Body of pancreas (tissue), 4 donors: ENCODE data around the gene N4BP2L1. TPM values are rescaled to one million over a fixed set of nuclear protein-coding genes. Genes with fewer than 3 reads are reported as not detected.

ENCODE experiments used
- ATAC-seq: fragments of 150-250 bp; one replicate; pipeline ENCODE4 v1.9.1; 2016
- DNase-seq, 4 donors: peaks; one replicate each; pipeline ENCODE4 v3.0.0-alpha.2; 2019
- H3K27ac ChIP-seq, 4 donors: fragments of 200-600 bp; sonication (generic); 1 replicate in 3 of 4; 2 replicates in 1 of 4; pipeline versions ENCODE4 v1.5.1 to v1.6.1; 2016 to 2019; ENCODE audit warnings: mild to moderate bottlenecking in 1 of 4, mixed read lengths in 1 of 4, moderate library complexity in 1 of 4
- H3K27me3 ChIP-seq, 2 donors: fragments of 200-600 bp; sonication (generic); one replicate each; pipeline ENCODE4 v1.6.0; 2016; ENCODE audit warnings: mild to moderate bottlenecking in 1 of 2
- H3K36me3 ChIP-seq, 2 donors: fragments of 200-600 bp; sonication (generic); replicated peaks in 1 of 2; 2 replicates each; pipeline ENCODE4 v1.5.1; 2016; ENCODE audit warnings: low read depth in 2 of 2; ENCODE audit not compliant: insufficient read depth in 1 of 2
- H3K4me1 ChIP-seq: fragments of 200-600 bp; sonication (generic); one replicate; pipeline ENCODE4 v1.6.0; 2016
- H3K4me3 ChIP-seq, 2 donors: fragments of 200-600 bp; sonication (generic); 1 replicate in 1 of 2; 2 replicates in 1 of 2; pipeline ENCODE4 v1.5.1; 2016 to 2019
- H3K9me3 ChIP-seq, 3 donors: fragments of 200-600 bp; sonication (generic); 1 replicate in 2 of 3; 2 replicates in 1 of 3; pipeline ENCODE4 v1.5.1; 2016
- CTCF ChIP-seq, 7 experiments: fragments of 450-650 bp in 4 of 7; fragments of 200-600 bp in 3 of 7; sonication (generic) in 3 of 7; IDR thresholded peaks; one replicate each; pipeline ENCODE4 v1.5.1; 2016 to 2019; ENCODE audit warnings: antibody characterized with exemption in 7 of 7
- POLR2A ChIP-seq, 3 donors: fragments of 450-650 bp; IDR thresholded peaks; one replicate each; pipeline ENCODE4 v1.6.1; 2016; ENCODE audit warnings: antibody characterized with exemption in 3 of 3, mild to moderate bottlenecking in 2 of 3
- WGBS, 2 donors: methylation state at CpG; one replicate each; pipeline ENCODE4 v1.1.5; 2017; 5-methylcytosine and 5-hydroxymethylcytosine counted together
- intact Hi-C: fragments of 100-400 bp; cut with DNase I; formaldehyde crosslinking; loops from one replicate; pipeline ENCODE4 v1.15.1; 2023
- total RNA-seq, 2 donors: library from RNA; depleted of rRNA; stranded (reverse); fragments of >200 nt; gene quantifications; one replicate each; pipeline ENCODE4 v1.1.0, GENCODE V29; 2016

Gene N4BP2L1
- total RNA-seq, 2 donors from 2014 or later = 18.5 to 20.5 TPM

DNA sequence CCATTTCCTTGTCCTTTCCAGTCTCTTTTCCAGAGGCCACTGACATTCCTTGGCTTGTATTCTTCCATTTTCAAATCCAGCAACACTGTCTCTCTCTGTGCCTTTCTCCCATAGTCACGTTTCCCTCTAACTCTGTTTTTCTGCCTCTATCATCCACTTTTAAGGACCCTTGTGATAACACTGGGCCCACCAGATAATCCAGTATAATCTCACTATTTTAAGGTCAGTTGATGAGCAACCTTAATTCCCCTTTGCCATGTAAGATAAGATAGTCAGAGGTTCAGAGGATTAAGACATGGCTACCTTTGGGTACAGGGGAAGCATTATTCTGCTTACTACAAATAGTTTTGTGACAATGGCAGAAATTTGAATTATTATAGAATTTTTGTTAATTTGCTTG, 45.7 kb upstream of the N4BP2L1 start:
- H3K27ac ChIP-seq = no peak overlapping the region
- ATAC-seq (no peak), DNase-seq (no peak)
- no peaks in the 10 kb centered on the region for H3K4me1 ChIP-seq
- H3K9me3 ChIP-seq = no peaks in the 10 kb centered on the region
- H3K36me3 ChIP-seq = no peaks in the 10 kb centered on the region
- intact Hi-C loops = no loop called here
- TF ChIP-seq CTCF (IDR thresholded peaks at IDR 0.05) (no peak), POLR2A (IDR thresholded peaks at IDR 0.05) (no peak)
- WGBS, 2 donors = 70 to 82% methylated on average over 1 of the region's 1 CpG
- H3K27me3 ChIP-seq = no peaks in the 10 kb centered on the region
- no peak overlapping the region for H3K4me3 ChIP-seq

DNA sequence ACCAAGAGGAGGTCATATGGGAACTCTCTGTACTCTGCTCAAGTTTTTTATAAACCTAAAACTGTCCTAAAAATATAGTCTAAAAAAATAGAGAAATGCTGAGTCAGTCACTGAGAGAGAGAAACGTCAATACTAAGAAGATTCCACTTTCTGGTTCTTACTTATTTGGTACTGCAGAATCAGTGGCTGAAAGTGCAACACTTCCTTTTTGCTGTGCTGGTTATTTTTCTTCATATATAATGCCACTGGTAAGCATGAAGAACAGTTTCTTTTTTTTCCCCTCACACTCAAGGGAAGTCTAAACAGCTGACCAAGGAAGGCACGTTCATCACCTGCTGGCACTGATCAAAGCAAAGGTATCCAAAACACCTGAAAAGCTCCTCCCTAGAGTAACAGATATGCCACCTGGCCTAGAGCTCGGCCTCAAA, 44.3 kb upstream of the N4BP2L1 start:
- H3K27ac ChIP-seq = peak overlapping the region in 1 of 4 donors; percentile 18
- intact Hi-C loops = no loop called here
- H3K4me3 ChIP-seq = no peak overlapping the region
- H3K9me3 ChIP-seq = no peaks in the 10 kb centered on the region
- no peak for TF ChIP-seq POLR2A (IDR thresholded peaks at IDR 0.05)
- TF ChIP-seq CTCF (IDR thresholded peaks at IDR 0.05) = no peak
- ATAC-seq (no peak), DNase-seq (no peak)
- WGBS, 2 donors = 55 to 64% methylated on average over 3 of the region's 3 CpGs
- no peaks in the 10 kb centered on the region for H3K4me1 ChIP-seq
- no peaks in the 10 kb centered on the region for H3K36me3 ChIP-seq
- H3K27me3 ChIP-seq = no peaks in the 10 kb centered on the region

GRCh38 chr13:32471187-32471922, 43.4 kb upstream of the N4BP2L1 start:
- WGBS, 2 donors = 73 to 77% methylated on average over 10 to 12 of the region's 12 CpGs
- no peak for ATAC-seq

GRCh38 chr13:32468502-32469142, 40.7 kb upstream of the N4BP2L1 start:
- H3K36me3 ChIP-seq = no peaks in the 10 kb centered on the region
- ATAC-seq = no peak
- intact Hi-C loops = no loop called here
- no peak for DNase-seq
- H3K27ac ChIP-seq = no peak overlapping the region
- H3K9me3 ChIP-seq = no peaks in the 10 kb centered on the region
- no peaks in the 10 kb centered on the region for H3K4me1 ChIP-seq
- WGBS, 2 donors = 54 to 71% methylated on average over 6 of the region's 6 CpGs
- TF ChIP-seq POLR2A (IDR thresholded peaks at IDR 0.05) = no peak
- no peak for TF ChIP-seq CTCF (IDR thresholded peaks at IDR 0.05)
- no peaks in the 10 kb centered on the region for H3K27me3 ChIP-seq
- H3K4me3 ChIP-seq = no peak overlapping the region

More at GRCh38 chr13:32471187-32471922, 43.4 kb upstream of the N4BP2L1 start:
- no peak for DNase-seq
- no peak for TF ChIP-seq POLR2A (IDR thresholded peaks at IDR 0.05)
- no peak for TF ChIP-seq CTCF (IDR thresholded peaks at IDR 0.05)
- Histone ChIP-seq H3K27ac (no peak overlapping the region), H3K9me3 (no peaks in the 10 kb centered on the region), H3K4me3 (no peak overlapping the region), H3K27me3 (no peaks in the 10 kb centered on the region), H3K36me3 (no peaks in the 10 kb centered on the region), H3K4me1 (no peaks in the 10 kb centered on the region)
- intact Hi-C loops = no loop called here
